GM18498 (cell line): Measurements from ENCODE around the gene NFATC2.

Source experiments
- ATAC-seq: cut with Tn5 transposase; IDR thresholded peaks from one replicate; pipeline ENCODE4 v1.9.1; 2021; ENCODE audit warnings: mild to moderate bottlenecking, moderate library complexity; ENCODE audit not compliant: unreplicated experiment

NFATC2 gene

DNA sequence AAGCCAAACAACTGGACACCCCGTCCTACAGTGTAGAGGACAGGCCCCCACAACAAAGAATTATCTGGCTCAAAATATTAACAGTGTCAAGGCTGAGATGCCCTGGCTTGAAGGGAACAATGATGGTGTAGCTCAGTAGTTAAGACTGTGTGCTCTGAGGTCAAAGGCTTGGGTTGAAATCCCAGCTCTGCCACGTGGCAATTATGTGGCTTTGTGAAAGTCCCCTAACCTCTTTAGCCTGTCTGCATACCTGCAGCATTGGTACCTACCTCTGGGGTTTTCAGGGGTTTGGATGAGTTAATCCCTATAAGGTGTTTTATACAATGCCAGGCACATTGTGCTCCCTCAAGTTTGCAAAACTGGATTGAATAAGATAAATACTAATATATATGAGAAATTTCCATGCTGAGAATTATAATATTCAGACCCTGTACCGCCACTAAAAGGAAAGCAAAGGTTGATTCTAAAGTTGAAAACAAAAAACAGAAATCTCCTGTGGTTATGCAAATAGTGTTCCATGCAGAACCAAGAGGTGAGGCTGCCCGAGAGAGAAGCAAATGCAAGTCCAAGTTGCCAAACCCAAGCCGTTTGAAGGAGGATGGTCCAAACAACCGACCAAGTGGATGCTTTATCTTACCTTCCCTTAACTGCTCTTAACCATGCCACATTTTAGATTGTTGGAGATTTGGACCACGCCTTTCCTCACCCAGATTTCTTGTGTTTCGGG, 199.8 kb downstream of the NFATC2 start:
- ATAC-seq = no peak

DNA sequence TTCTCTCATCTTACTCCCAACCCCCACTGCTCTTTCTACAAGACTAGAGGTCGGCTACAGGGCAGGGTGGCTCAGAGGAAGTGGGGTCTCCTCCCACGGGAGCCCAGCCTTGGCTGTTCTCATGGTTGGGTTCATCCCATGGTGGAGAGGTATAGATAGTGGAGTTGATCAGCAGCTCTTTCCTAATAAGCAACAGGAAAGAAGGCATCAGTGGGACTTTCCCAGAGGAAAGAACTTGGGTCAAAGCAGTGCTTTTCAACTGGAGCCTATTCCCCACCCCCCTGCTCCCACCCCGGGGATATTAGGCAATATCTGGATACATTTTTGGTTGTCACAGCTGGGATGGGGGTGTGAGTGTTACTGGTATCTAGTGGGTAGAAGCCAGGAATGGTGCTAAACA, 200.9 kb downstream of the NFATC2 start:
- ATAC-seq = no peak

DNA sequence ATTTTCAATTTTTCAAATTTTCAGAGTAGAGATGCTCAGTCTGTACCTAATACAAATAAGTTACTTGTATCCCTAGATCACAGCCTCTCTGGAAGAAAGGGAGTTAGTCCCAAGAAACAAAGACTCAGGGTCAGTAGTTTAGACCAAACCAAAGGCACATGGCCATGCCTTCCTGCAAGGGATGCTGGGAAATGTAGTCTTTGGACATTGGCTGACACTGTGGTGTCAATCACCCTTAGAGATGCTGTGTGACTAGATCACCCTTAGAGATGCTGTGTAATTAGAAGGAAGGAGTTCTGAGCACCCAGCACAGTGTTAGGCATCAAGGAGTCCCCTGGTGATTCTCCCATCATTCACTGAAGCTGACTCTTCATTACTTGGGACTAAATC, 202.1 kb downstream of the NFATC2 start:
- no peak for ATAC-seq

DNA sequence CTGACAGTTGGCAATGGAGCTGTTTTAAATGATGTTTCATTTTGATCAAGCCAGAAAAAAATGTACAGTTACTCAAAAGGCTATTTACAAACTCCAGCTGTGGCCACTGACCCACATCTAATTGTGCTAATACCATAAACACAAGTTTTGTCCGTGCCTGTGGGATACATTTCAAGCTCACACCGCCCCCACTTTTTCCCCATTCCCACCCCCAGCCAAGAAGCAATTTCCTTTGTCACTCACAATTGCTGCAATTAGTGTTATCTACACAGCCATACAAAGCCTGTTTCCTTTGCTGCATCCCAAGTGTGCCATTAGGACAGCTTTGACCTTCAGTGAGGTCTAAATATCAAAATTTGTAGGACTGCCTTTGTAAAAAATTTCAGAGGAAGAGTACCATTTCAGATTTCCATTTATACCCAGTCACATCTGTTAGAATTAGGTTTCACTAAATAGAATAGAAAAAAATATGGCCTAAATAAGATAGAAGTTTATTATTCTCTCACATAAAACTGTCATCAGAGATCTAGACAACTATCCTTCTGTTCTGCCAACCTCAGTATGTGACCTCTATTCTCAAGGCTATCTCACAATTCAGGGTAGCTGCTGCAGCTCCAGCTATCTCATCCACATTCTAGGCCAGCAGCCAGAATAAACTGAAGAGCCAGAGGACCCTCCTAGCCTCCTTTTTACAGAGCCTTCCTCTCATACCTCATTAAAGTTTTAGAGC, 202.6 kb downstream of the NFATC2 start:
- no peak for ATAC-seq

DNA sequence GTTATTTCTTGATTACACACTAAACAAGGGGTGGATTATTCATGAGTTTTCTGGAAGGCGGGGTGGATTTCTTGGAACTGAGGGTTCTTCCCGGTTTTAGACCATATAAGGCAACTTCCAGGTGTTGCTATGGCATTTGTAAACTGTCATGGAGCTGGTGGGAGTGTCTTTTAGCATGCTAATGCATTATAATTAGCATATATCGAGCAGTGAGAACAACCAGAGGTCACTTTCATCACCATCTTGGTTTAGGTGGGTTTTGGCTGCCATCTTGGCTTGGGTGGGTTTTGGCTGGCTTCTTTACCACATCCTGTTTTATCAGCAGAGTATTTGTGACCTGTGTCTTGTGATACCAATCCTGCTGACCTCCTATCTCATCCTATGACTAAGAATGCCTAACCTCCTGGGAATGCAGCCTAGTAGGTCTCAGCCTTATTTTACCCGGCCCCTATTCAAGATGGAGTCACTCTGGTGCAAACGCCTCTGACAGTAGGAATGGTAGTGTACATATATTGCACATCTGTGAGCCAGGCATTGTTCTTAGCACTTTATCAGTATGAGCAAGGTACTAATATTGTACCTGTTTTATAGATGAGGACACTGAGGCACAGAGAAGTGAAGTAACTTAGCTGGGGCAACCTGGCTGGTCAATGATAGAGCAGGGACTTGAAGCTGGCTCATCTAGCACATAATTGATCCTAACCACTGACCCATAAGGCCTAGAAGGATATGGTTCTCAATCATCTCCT, 203.7 kb downstream of the NFATC2 start:
- no peak for ATAC-seq

DNA sequence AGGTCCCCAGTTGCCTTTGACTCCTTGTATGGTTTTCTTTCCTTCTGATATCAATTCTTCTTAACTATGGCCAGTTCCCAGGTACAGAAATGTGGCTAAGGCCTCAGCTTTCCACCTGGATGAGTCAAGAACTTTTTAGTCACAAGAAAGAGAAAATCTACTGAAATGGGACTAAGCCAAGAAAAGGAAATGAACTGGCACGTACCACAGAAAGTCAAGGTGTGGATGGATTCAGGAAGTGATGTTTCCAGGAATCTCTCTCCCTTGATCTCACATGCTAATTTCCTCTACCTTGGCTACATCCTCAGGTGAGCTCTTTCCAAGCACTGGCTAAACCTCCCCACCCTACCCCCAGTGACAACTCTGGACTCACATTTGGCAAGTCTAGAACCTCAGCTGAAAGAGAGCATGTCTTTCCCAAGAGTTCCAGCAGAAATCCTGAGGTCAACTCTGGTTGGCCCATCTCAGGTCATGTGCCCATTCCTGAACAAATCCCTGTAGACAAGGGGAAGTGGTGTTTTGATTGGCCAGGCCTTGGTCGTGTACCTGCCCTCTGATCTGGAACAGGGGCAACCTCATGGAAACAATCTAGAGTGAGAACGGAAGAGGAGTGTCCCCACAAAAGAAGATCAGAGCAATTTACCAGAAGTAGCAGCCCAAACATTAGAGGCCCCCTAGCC, 205.3 kb downstream of the NFATC2 start:
- no peak for ATAC-seq
